ENCODE measurements around the gene ENPP1. TPM values are rescaled to one million over a fixed set of nuclear protein-coding genes. Genes with fewer than 3 reads are reported as not detected.

Gene ENPP1
- total and polyA plus RNA-seq, 11 donors, result 0.60 to 4.2 (median 1.6) TPM

DNA sequence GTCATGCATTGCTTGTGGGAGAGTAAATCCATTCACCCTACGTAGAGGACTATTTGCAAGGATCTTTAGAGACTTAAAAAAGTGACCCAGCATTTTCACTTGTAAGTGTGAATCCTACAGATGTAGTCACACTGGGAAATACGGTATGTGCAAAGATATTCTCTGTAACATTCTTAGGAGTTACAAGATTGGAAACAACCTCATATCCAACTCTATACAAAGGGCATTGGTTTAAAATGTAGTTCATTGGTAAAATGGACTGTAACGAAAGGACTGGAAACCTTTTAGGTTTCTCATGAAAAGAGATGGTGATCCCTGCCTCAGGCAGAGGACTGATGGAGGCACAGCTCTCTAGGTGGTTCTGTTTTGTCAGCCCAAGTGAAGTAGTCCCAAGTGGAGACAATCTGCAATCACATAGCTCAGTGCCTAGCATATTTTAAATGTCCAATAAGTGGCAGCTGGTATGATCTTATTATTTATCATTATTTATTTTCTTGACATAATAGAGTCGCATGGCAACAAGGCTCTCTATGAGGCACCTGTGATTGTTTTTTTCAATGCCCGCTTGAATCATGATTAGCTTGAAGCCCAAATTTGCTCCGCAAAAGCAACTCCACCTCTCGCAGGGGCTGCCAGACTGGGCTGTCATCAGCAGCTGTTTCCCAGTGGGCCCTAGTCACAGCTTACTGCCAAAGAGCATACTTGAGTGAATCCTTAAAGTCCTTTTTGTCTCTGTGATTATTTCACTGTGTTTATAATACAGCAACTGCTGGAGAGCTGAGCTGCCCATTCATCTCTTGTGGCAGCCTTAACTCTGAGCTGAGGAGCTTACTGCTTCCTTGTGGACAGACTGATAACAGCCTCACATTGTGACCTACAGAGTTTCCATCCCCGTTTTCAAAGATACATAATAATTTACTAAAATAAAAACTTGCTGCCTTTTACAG lies 19.8 kb upstream of the ENPP1 start:
- 41 to 65% (median 51%) methylated on average over 8 of the region's 8 CpGs for WGBS, 4 donors
- TF ChIP-seq, protein P1, sequence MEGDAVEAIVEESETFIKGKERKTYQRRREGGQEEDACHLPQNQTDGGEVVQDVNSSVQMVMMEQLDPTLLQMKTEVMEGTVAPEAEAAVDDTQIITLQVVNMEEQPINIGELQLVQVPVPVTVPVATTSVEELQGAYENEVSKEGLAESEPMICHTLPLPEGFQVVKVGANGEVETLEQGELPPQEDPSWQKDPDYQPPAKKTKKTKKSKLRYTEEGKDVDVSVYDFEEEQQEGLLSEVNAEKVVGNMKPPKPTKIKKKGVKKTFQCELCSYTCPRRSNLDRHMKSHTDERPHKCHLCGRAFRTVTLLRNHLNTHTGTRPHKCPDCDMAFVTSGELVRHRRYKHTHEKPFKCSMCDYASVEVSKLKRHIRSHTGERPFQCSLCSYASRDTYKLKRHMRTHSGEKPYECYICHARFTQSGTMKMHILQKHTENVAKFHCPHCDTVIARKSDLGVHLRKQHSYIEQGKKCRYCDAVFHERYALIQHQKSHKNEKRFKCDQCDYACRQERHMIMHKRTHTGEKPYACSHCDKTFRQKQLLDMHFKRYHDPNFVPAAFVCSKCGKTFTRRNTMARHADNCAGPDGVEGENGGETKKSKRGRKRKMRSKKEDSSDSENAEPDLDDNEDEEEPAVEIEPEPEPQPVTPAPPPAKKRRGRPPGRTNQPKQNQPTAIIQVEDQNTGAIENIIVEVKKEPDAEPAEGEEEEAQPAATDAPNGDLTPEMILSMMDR (IDR thresholded peaks at IDR 0.05), result peak in 4 of 12 donors; percentile 21 to 40 (median 28)
- no peak for TF ChIP-seq POLR2A (IDR thresholded peaks at IDR 0.05)
- Histone ChIP-seq H3K4me1 (peaks cover 0 to 5% (median 0%) of the 10 kb centered on the region in 12 donors), H3K27me3 (no peaks in the 10 kb centered on the region), H3K27ac (no peak overlapping the region), H3K36me3 (no peaks in the 10 kb centered on the region), H3K9me3 (no peaks in the 10 kb centered on the region), H3K4me3 (no peak overlapping the region)
- intact Hi-C loops (cut with DNase I), result loop anchor here in 3 of 10 donors (5.0 to 10.0 kb wide), 2 partner anchors 93 to 124 kb away; no protein-coding TSS in a partner anchor
- ATAC-seq (peak in 2 of 4 donors; percentile 31 to 44), DNase-seq (no peak)

DNA sequence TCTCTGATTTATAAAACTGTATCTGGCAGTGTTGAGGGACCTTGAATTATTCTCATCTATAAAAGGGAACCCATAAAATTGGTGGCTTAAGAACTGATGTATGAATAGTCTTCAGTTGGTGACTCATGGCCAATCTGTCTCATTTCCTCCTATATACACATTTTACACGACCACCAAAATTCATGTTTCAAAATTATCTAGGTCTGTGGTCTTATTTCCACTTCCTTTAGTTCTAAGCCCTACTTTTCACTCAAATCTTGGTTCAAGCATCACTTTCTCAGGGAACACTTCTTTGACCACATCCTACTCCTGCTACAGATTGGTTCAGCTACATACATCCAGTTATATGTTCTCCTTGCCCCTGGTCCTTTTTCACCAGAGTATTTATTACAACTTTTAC lies 18.6 kb upstream of the ENPP1 start:
- TF ChIP-seq, protein P1 (IDR thresholded peaks at IDR 0.05), result no peak
- TF ChIP-seq POLR2A (IDR thresholded peaks at IDR 0.05), result no peak
- WGBS, 4 donors, result 28 to 57% (median 36%) methylated on average over 1 of the region's 1 CpG
- Histone ChIP-seq H3K27ac (no peak overlapping the region), H3K4me1 (peaks cover 0 to 5% (median 0%) of the 10 kb centered on the region in 12 donors), H3K27me3 (no peaks in the 10 kb centered on the region), H3K9me3 (no peaks in the 10 kb centered on the region), H3K4me3 (no peak overlapping the region), H3K36me3 (no peaks in the 10 kb centered on the region)
- DNase-seq (no peak), ATAC-seq (no peak)
- intact Hi-C loops (cut with DNase I), result loop anchor here in 3 of 10 donors (5.0 to 10.0 kb wide), 2 partner anchors 94 to 123 kb away; no protein-coding TSS in a partner anchor

DNA sequence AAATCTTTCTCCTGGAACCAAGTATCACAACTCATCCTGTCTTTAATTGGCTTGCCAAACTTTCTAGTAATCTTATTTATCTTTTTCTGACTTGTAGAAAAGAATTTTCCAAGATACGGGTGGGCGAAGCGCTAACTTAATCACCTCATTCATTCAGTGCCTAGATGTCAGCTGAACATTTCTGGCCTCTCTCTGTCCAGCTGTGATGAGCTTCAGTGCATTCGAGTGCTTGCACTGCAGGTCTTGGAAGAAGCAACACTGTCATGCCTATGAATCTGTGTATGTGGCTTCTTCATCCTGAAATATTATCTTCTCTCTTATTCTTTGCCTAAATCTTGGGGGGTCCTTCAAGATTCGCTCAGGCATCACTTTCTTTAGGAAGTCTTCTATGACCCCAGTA lies 16.3 kb upstream of the ENPP1 start:
- DNase-seq (no peak), ATAC-seq (no peak)
- peaks cover 0 to 5% (median 0%) of the 10 kb centered on the region in 12 donors for H3K4me1 ChIP-seq
- H3K36me3 ChIP-seq, result no peaks in the 10 kb centered on the region
- 55 to 80% (median 65%) methylated on average over 5 of the region's 5 CpGs for WGBS, 4 donors
- no peak overlapping the region for H3K27ac ChIP-seq
- H3K4me3 ChIP-seq, result no peak overlapping the region
- intact Hi-C loops (cut with DNase I), result no loop called here
- H3K27me3 ChIP-seq, result no peaks in the 10 kb centered on the region
- H3K9me3 ChIP-seq, result no peaks in the 10 kb centered on the region
- TF ChIP-seq POLR2A (IDR thresholded peaks at IDR 0.05), result no peak
- TF ChIP-seq, protein P1 (IDR thresholded peaks at IDR 0.05), result no peak

DNA sequence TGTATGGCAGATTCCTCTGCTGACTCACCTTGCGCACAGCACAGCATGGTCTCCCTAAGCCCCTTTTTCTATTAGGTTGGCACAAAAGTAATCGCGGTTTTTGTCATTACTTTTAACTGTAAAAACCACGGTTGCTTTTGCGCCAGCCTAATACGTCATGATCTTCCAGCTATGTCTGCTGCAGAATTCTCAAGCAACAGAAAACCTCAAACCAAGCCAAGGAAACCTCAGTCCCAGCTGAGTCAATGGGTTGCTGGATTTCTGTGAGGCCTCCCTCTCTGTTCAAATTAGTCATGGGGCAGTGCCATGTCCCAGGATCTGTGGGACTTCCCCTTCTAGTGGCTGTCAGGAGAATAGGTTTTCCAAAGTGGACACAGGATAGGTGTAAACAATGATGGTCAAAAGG lies 15.7 kb upstream of the ENPP1 start:
- WGBS, 4 donors, result 92 to 97% (median 93%) methylated on average over 6 of the region's 6 CpGs
- Histone ChIP-seq H3K27me3 (no peaks in the 10 kb centered on the region), H3K4me3 (no peak overlapping the region), H3K4me1 (peaks cover 0 to 5% (median 0%) of the 10 kb centered on the region in 12 donors), H3K36me3 (no peaks in the 10 kb centered on the region), H3K9me3 (no peaks in the 10 kb centered on the region), H3K27ac (no peak overlapping the region)
- DNase-seq, result no peak
- no peak for TF ChIP-seq POLR2A (IDR thresholded peaks at IDR 0.05)
- TF ChIP-seq, protein P1 (IDR thresholded peaks at IDR 0.05), result no peak
- ATAC-seq, result no peak
- intact Hi-C loops (cut with DNase I), result no loop called here

Measured in heart left ventricle (tissue), 16 donors.